ENCODE data around the gene PPT1. TPM values are rescaled to one million over a fixed set of nuclear protein-coding genes. Genes with fewer than 3 reads are reported as not detected.

The PPT1 gene
- total and polyA plus RNA-seq, 2 of the 8 experiments (the other 6 are each of a cell fraction or from before 2014, with no cell fraction given) = 77.1 to 150 TPM

DNA sequence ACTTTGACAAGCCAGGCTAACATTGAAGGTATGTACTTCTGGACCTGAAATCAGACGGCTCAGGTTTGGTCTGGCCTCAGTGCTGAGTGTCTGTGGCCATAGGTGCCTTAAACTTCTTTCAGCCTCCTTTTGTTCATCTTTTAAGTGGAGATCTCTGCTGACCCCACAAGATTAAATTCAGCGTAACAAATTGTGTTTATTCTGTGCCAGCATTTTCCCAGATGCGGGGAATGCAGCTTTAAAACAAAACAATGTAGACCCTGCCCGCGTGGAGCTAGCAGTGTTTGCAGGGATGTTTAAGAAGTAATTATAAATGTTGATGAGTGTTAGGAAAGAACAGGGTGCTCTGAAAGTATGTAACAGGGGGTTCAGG is 55.6 kb downstream of the PPT1 start (continued):
- TF ChIP-seq RAD21 (IDR thresholded peaks at IDR 0.05 in 1 of 2, conservative IDR thresholded peaks at IDR 0.05 in 1 of 2; ENCODE audit: low read depth in 2 of 2, low read length in 2 of 2) (no peak), HDAC2 (IDR thresholded peaks at IDR 0.05; ENCODE audit: borderline replicate concordance in 1 of 2, low read depth in 2 of 2, low read length in 2 of 2) (no peak), RFX5 (IDR thresholded peaks at IDR 0.05; ENCODE audit: borderline replicate concordance, low read depth, low read length) (no peak), RXRA (IDR thresholded peaks at IDR 0.05; ENCODE audit: insufficient read depth, low read depth, low read length) (no peak), CBX8 (IDR thresholded peaks at IDR 0.05; ENCODE audit: borderline replicate concordance, low read depth, low read length) (no peak), TEAD4 (IDR thresholded peaks at IDR 0.05; ENCODE audit: low read depth, low read length) (no peak), JUND (IDR thresholded peaks at IDR 0.05; ENCODE audit: low read length) (no peak), RBBP5 (IDR thresholded peaks at IDR 0.05; ENCODE audit: borderline replicate concordance, low read depth, low read length) (no peak), BACH1 (IDR thresholded peaks at IDR 0.05; ENCODE audit: low read length) (no peak)

Data from H1 (cell line).